Measurements from ENCODE around the gene CDH16. TPM values are rescaled to one million over a fixed set of nuclear protein-coding genes. Genes with fewer than 3 reads are reported as not detected.

CDH16 gene, protein sequence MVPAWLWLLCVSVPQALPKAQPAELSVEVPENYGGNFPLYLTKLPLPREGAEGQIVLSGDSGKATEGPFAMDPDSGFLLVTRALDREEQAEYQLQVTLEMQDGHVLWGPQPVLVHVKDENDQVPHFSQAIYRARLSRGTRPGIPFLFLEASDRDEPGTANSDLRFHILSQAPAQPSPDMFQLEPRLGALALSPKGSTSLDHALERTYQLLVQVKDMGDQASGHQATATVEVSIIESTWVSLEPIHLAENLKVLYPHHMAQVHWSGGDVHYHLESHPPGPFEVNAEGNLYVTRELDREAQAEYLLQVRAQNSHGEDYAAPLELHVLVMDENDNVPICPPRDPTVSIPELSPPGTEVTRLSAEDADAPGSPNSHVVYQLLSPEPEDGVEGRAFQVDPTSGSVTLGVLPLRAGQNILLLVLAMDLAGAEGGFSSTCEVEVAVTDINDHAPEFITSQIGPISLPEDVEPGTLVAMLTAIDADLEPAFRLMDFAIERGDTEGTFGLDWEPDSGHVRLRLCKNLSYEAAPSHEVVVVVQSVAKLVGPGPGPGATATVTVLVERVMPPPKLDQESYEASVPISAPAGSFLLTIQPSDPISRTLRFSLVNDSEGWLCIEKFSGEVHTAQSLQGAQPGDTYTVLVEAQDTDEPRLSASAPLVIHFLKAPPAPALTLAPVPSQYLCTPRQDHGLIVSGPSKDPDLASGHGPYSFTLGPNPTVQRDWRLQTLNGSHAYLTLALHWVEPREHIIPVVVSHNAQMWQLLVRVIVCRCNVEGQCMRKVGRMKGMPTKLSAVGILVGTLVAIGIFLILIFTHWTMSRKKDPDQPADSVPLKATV
- total RNA-seq = not detected in 2 replicates

DNA sequence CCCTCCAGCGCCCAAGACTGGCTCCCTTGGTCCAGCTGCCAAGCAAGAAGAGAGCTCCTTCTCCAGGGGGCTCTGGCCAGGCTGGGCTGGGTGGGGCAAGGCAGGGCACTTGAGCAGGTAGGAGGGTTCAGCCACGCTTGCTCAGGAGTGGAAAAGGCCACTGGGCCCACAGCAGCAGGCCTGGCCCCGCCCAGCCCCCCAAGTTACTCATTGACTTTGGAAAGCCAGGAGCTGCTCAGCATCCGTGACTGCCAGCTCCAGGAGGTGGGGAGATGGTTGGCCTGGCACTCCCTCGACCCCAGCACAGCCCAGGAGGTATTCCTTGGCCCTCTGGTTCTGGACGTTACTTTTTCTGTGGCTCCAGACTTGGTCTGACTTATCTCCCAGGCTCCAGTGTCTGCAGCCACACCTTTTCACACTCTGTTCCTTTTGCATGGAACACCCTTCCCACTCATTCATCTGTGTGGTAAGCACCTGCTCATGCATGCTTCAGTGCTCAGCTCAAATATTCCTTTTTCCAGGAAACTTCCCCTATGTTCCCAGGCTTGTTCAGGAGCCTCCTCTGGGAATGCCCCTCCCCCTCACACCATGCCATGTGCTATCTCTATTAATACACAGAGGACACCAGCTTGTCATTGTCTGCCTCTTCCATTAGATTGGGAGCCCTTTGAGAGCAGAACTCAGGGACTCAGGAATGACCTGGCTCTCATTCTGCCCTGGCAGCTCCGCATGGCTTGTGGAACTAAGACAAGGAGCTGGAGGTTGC, at the start of gene CDH16:
Gene CDH16, minus strand, starts transcription at position 83 of the 766 bp plus-strand sequence. CDS start 820 bp downstream, outside the sequence.

DNA sequence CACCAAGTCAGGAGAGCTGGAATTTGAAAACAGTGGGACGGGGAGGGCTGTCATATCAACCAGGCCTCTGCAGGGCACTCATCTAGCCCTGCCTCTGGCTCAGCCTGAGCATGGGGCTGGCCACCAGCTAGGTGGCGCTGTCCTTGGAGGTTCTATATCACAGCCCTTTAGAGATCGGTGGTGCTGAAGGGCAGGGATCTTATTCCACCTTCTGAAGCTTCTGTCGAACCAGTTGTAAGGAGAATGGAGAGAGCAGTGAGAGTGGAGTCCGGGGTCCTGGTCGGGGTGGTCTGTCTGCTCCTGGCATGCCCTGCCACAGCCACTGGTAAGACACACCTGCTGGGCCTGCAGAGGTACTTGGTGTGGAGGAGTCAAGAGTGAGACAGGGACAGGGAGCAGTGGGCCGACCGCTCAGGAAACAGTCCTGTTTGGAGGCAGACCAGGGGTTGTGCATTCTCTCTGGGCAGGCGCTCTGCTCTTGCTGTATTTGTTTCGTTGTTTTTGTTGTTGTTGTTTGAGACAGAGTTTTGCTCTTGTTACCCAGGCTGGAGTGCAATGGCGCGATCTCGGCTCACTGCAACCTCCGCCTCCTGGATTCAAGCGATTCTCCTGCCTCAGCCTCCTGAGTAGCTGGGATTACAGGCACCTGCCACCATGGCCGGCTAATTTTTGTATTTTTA, 42.5 kb upstream of the CDH16 start, which contains the start of gene CES3:
Gene CES3, plus strand, starts transcription at position 202 of the 680 bp plus-strand sequence. Its CDS starts 42 bp downstream, at position 244.

DNA sequence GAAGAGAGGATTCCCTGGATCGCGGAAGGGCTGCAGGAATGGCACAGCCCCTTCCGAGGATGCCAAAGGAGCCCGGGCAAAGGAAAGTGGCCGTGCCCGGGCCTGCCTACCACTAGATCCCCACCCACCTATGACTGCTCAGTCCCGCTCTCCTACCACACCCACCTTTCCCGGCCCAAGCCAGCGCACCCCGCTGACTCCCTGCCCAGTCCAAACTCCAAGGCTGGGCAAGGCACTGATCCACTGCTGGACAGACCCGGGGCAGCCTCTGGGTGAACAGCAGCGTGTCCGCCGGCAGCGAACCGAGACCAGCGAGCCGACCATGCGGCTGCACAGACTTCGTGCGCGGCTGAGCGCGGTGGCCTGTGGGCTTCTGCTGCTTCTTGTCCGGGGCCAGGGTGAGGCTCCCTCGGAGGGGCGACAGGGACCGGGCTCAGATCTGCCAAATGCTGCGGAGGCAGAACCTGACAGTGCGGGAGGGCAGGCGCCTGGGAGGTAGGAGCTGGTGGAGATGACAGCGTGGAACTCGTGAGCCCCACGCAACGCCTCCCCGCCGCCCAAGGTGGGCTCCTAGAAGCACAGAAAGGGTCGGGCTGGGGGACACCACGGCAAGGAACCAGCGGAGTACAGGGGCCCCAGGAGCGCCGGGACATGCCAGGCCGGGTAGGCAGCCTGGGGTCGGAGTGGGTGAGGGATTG, 16.8 kb upstream of the CDH16 start, which contains the start of gene CES2:
Gene CES2, plus strand, starts transcription at position 203 of the 698 bp plus-strand sequence. Its CDS starts 120 bp downstream, at position 323.

DNA sequence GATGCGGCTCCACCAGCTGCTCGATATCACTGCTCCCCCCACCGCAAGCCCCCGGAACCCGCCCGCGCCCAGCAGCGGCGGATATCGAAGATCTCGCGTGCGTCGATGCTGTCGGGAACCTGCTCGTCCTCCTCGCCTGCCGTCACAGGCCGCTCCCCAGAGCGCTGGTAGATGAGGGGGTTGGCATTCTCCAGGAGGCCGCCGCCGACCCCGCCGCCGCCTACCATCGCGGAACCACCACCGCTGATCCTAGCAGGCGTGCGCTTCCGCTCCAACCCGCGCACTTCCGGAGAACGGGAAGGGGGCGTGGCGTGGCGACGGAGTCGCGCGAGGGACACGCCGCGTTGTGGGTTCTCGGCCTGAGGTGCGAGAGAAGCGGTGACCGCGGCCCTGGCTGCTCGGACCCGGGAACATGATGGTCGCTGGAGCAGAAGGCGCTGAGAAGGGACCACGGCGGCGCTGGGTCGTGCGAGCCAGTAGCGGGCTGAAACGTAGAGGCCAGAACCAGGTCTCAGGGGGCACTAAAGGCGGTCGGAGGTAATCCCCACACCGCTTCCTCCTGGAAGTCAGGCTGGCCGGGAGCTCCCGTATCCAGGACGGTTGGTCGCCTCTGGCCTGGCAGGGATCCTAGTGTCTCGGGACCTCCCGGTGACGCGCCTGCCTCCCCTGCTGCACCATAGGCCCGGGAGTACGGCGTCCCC, 15.6 kb upstream of the CDH16 start, which contains the start of gene CIAO2B:
Gene CIAO2B, minus strand, starts transcription at position 265 of the 701 bp plus-strand sequence. Its CDS starts 38 bp downstream, at position 227.

DNA sequence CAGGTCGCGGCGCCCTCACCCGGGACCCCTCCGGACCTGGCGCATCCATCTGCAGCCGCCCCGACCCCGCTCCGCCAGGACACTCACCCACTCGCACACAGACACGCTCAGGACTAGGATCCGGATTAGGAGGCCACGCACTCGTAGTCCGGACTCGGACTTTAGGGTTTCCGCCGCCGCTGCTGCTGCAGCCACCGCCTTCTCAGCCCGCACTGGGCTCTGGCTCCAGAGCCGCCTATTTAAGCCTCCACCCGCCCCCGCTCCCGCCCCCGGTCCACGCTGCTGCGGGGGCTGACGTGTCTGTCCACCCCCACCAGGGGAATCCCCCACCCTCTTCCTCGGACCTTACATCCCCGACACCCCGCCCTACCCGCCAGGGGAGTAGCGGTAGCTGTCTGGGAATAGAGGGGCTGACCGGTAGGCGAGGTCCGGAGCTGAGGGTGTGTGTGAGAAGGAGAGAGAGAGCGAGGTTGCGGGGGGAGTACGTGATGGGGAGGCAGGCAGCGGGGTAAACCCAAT, 6.7 kb upstream of the CDH16 start, which contains the start of gene RRAD:
Gene RRAD, minus strand, starts transcription at position 214 of the 519 bp plus-strand sequence. CDS start 356 bp downstream, outside the sequence.

DNA sequence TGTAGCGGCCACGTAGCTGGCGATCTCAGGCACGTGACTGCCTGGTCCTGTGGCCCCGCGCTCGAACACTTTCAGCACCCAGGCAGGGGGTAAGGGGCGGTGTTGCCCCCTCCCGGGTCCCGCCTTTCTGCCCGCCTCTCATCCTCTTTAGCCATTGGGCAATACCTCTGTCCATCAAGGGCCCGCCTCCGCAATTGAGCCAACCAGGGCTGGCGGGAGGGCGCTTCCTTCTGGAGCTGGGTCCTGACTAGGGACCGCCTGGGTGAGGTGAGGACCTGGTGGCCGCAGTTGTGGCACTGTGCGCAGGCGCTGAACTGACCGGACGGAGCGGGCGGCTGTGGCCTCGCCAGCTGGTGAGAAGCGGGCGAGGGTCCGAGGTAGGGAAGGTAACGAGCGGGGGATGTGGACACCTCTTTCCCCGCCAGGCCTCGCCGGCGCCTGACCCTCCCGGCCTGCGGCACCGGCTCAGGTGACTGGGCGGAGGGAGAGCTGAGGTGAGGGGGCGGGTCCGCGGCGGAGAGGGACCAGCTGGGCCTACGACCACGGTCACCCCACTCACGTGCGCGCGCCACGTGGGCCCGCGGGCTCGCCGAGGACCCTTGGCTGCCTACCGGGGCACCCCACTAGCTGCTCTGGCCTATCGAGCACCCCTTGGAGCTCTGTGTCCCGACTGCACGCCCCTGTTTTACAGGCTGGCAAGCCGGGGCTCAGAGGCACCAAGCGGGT, 38.2 kb downstream of the CDH16 start, which contains the start of gene PDP2:
Gene PDP2, plus strand, starts transcription at position 228 of the 726 bp plus-strand sequence. CDS start 3,770 bp downstream, outside the sequence.

Other genes with a start within 250 kb of the CDH16 start
- gene CMTM4, start 222.1 kb downstream of the CDH16 start, total RNA-seq = 12.9 and 15.9 TPM in 2 replicates
- 104 and 122 TPM in 2 replicates for gene DYNC1LI2, start 167.3 kb downstream of the CDH16 start, total RNA-seq
- under 0.01 and 0.09 TPM in 2 replicates for gene TERB1, start 117.3 kb downstream of the CDH16 start, total RNA-seq
- 55.0 and 69.4 TPM in 2 replicates for gene NAE1, start 87.9 kb downstream of the CDH16 start, total RNA-seq
- not detected in 2 replicates for gene CA7, start 74.5 kb downstream of the CDH16 start, total RNA-seq
- 7.5 and 11.5 TPM in 2 replicates for gene PDP2, start 38.4 kb downstream of the CDH16 start, total RNA-seq
- 7.1 and 13.5 TPM in 2 replicates for gene RRAD, start 6.7 kb upstream of the CDH16 start, total RNA-seq
- 180 and 234 TPM in 2 replicates for gene CIAO2B, start 15.5 kb upstream of the CDH16 start, total RNA-seq
- gene CES2, start 16.6 kb upstream of the CDH16 start, total RNA-seq = 24.1 and 25.9 TPM in 2 replicates
- 0.14 and 0.28 TPM in 2 replicates for gene CES3, start 42.4 kb upstream of the CDH16 start, total RNA-seq
- 2.3 and 2.8 TPM in 2 replicates for gene CES4A, start 69.7 kb upstream of the CDH16 start, total RNA-seq
- gene CBFB, start 110.3 kb upstream of the CDH16 start, total RNA-seq = 43.9 and 84.4 TPM in 2 replicates
- gene PHAF1, start 191.1 kb upstream of the CDH16 start, total RNA-seq = 14.4 and 14.9 TPM in 2 replicates
- 36.8 and 51.8 TPM in 2 replicates for gene B3GNT9, start 232.1 kb upstream of the CDH16 start, total RNA-seq
- gene TRADD, start 241.0 kb upstream of the CDH16 start, total RNA-seq = 15.2 and 16.7 TPM in 2 replicates
- gene FBXL8, start 241.1 kb upstream of the CDH16 start, total RNA-seq = 7.8 and 9.9 TPM in 2 replicates
- gene HSF4, start 245.9 kb upstream of the CDH16 start, total RNA-seq = 6.4 and 13.2 TPM in 2 replicates